NCI-H2227 (cell line): ENCODE results near the gene CSNK1A1.

Source experiments
- DNase-seq: peaks from one replicate; lab custom pipeline; 2025; ENCODE audit not compliant: unreplicated experiment; lab: John Stamatoyannopoulos, UW

Gene CSNK1A1

GRCh38 chr5:149575131-149575530 is 23.9 kb upstream of the CSNK1A1 start:
- no peak for DNase-seq

- DNase-seq, result no peak
Measured at GRCh38 chr5:149572576-149573231, 21.5 kb upstream of the CSNK1A1 start.

- no peak for DNase-seq
Measured at GRCh38 chr5:149572170-149572569, 20.9 kb upstream of the CSNK1A1 start.

- no peak for DNase-seq
Measured at GRCh38 chr5:149567226-149567625, 16.0 kb upstream of the CSNK1A1 start.

GRCh38 chr5:149564542-149565140 is 13.4 kb upstream of the CSNK1A1 start:
- DNase-seq, result peak; percentile 77

- no peak for DNase-seq
Measured at GRCh38 chr5:149563466-149563865, 12.2 kb upstream of the CSNK1A1 start.

GRCh38 chr5:149561848-149562247 is 10.6 kb upstream of the CSNK1A1 start:
- DNase-seq, result no peak

GRCh38 chr5:149559706-149560105 is 8.5 kb upstream of the CSNK1A1 start:
- no peak for DNase-seq

GRCh38 chr5:149552553-149553160 is 1.4 kb upstream of the CSNK1A1 start:
- no peak for DNase-seq

- DNase-seq, result no peak
Measured at GRCh38 chr5:149552038-149552494, 827 bp upstream of the CSNK1A1 start.

GRCh38 chr5:149550594-149551226 is 529 bp downstream of the CSNK1A1 start:
- DNase-seq, result no peak

- no peak for DNase-seq
Measured at GRCh38 chr5:149550268-149550583, 1.0 kb downstream of the CSNK1A1 start.

- DNase-seq, result peak; percentile 58
Measured at GRCh38 chr5:149549461-149550267, 1.6 kb downstream of the CSNK1A1 start.

GRCh38 chr5:149546974-149547373 is 4.3 kb downstream of the CSNK1A1 start:
- DNase-seq, result no peak

- DNase-seq, result no peak
Measured at GRCh38 chr5:149545327-149545726, 5.9 kb downstream of the CSNK1A1 start.

GRCh38 chr5:149544028-149544420 is 7.2 kb downstream of the CSNK1A1 start:
- no peak for DNase-seq

- no peak for DNase-seq
Measured at GRCh38 chr5:149543361-149544027, 7.7 kb downstream of the CSNK1A1 start.

GRCh38 chr5:149541893-149542292 is 9.3 kb downstream of the CSNK1A1 start:
- no peak for DNase-seq

GRCh38 chr5:149540089-149540488 is 11.2 kb downstream of the CSNK1A1 start:
- no peak for DNase-seq

- no peak for DNase-seq
Measured at GRCh38 chr5:149537374-149537975, 13.8 kb downstream of the CSNK1A1 start.
